Caco-2 (cell line): ENCODE measurements around the gene BANF2. TPM values are rescaled to one million over a fixed set of nuclear protein-coding genes. Genes with fewer than 3 reads are reported as not detected.

Experiments used
- BruUV-seq: library from RNA; stranded (reverse); fragments of 400-500 nt; replicated peaks from 2 replicates; lab custom pipeline; 2021; lab: Mats Ljungman, UMichigan
- CTCF ChIA-PET: fragments of 300-600 bp; sonication (Branson Sonifier 250); formaldehyde crosslinking; loops from one replicate; lab custom pipeline; 2022; ENCODE audit warnings: antibody characterized with exemption; lab: Charles Lee
- POLR2A ChIA-PET: fragments of 300-600 bp; sonication (Branson Sonifier 250); formaldehyde crosslinking; loops from one replicate; lab custom pipeline; 2022; ENCODE audit warnings: antibody characterized with exemption; lab: Charles Lee
- DNase-seq, 2 experiments: peaks; one replicate each; pipeline versions ENCODE4 v3.0.0 to v3.0.0-alpha.2; 2020 to 2022
- H3K27me3 ChIP-seq: replicated peaks from 2 replicates; pipeline ENCODE4 v1.6.0; 2011; ENCODE audit warnings: low read length; ENCODE audit not compliant: control insufficient read depth, insufficient read depth
- H3K36me3 ChIP-seq: 2 replicates; pipeline ENCODE4 v1.5.1; 2011; ENCODE audit warnings: low read length; ENCODE audit not compliant: control insufficient read depth, insufficient read depth
- H3K4me1 ChIP-seq: fragments of 250-450 bp; sonication (Bioruptor Pico); 2 replicates; pipeline ENCODE4 v1.5.1; 2020; ENCODE audit warnings: mild to moderate bottlenecking
- H3K4me3 ChIP-seq: 2 replicates; pipeline ENCODE4 v1.5.1; 2011; ENCODE audit warnings: low read depth, mild to moderate bottlenecking, control low read depth, low read length
- H3K9me3 ChIP-seq: fragments of 250-450 bp; sonication (Bioruptor Pico); 2 replicates; pipeline ENCODE4 v1.5.1; 2020; ENCODE audit warnings: mild to moderate bottlenecking, moderate library complexity
- H3K27ac Mint-ChIP-seq: one replicate; pipeline ENCODE4 v1.8.0; 2022; ENCODE audit warnings: mixed read lengths; ENCODE audit not compliant: unreplicated experiment
- H3K27me3 Mint-ChIP-seq: one replicate; pipeline ENCODE4 v1.8.0; 2022; ENCODE audit warnings: mixed read lengths; ENCODE audit not compliant: insufficient read depth, unreplicated experiment
- H3K36me3 Mint-ChIP-seq: one replicate; pipeline ENCODE4 v1.8.0; 2022; ENCODE audit warnings: mild to moderate bottlenecking, mixed read lengths; ENCODE audit not compliant: insufficient read depth, unreplicated experiment
- H3K4me1 Mint-ChIP-seq: one replicate; pipeline ENCODE4 v1.8.0; 2022; ENCODE audit warnings: low read depth, mixed read lengths; ENCODE audit not compliant: unreplicated experiment
- H3K4me3 Mint-ChIP-seq: one replicate; pipeline ENCODE4 v1.8.0; 2022; ENCODE audit warnings: mild to moderate bottlenecking, moderate library complexity, mixed read lengths; ENCODE audit not compliant: unreplicated experiment
- H3K9me3 Mint-ChIP-seq: one replicate; pipeline ENCODE4 v1.8.0; 2022; ENCODE audit warnings: mixed read lengths; ENCODE audit not compliant: unreplicated experiment
- intact Hi-C: fragments of 100-400 bp; cut with micrococcal nuclease; formaldehyde crosslinking; loops from one replicate; pipeline ENCODE4 v1.10.0; 2022; ENCODE audit not compliant: unreplicated experiment
- total RNA-seq: library from RNA; stranded (reverse); gene quantifications from 2 replicates; pipeline ENCODE4 v1.2.3, GENCODE V29; 2022
- TF ChIP-seq, protein P1 (sequence below), 2 experiments: fragments of 200-600 bp in 1 of 2; IDR thresholded peaks; 1 replicate in 1 of 2; 2 replicates in 1 of 2; pipeline versions ENCODE4 v1.5.1 to v1.8.0; 2011 to 2022; ENCODE audit warnings: antibody characterized with exemption in 1 of 2, control low read depth in 1 of 2, inconsistent platforms in 1 of 2, low read depth in 1 of 2, low read length in 1 of 2, mild to moderate bottlenecking in 1 of 2, moderate library complexity in 1 of 2; ENCODE audit not compliant: insufficient read depth in 1 of 2, severe bottlenecking in 1 of 2, unreplicated experiment in 1 of 2

BANF2 gene
- total RNA-seq, 1 experiment from 2014 or later, result 2.1 TPM

GRCh38 chr20:17761604-17762003 lies 61.8 kb downstream of the BANF2 start:
- no peak overlapping the region for H3K4me3 ChIP-seq
- TF ChIP-seq, protein P1, sequence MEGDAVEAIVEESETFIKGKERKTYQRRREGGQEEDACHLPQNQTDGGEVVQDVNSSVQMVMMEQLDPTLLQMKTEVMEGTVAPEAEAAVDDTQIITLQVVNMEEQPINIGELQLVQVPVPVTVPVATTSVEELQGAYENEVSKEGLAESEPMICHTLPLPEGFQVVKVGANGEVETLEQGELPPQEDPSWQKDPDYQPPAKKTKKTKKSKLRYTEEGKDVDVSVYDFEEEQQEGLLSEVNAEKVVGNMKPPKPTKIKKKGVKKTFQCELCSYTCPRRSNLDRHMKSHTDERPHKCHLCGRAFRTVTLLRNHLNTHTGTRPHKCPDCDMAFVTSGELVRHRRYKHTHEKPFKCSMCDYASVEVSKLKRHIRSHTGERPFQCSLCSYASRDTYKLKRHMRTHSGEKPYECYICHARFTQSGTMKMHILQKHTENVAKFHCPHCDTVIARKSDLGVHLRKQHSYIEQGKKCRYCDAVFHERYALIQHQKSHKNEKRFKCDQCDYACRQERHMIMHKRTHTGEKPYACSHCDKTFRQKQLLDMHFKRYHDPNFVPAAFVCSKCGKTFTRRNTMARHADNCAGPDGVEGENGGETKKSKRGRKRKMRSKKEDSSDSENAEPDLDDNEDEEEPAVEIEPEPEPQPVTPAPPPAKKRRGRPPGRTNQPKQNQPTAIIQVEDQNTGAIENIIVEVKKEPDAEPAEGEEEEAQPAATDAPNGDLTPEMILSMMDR (IDR thresholded peaks at IDR 0.05; ENCODE audit: insufficient read depth in 1 of 2, low read depth in 1 of 2, low read length in 1 of 2, severe bottlenecking in 1 of 2, unreplicated experiment in 1 of 2), result no peak
- intact Hi-C loops, result no loop called here
- CTCF ChIA-PET, result no interaction called here
- H3K4me1 ChIP-seq, result peaks cover 14% of the 10 kb centered on the region
- Mint-ChIP-seq H3K4me3 (no peak overlapping the region), H3K27me3 (no peaks in the 10 kb centered on the region), H3K36me3 (peaks cover 4% of the 10 kb centered on the region), H3K27ac (no peak overlapping the region), H3K4me1 (peaks cover 18% of the 10 kb centered on the region), H3K9me3 (peaks cover 12% of the 10 kb centered on the region)
- H3K9me3 ChIP-seq, result peaks cover 7% of the 10 kb centered on the region
- DNase-seq, result no peak
- no peaks in the 10 kb centered on the region for H3K36me3 ChIP-seq
- no peaks in the 10 kb centered on the region for H3K27me3 ChIP-seq
- POLR2A ChIA-PET, result no interaction called here
- BruUV-seq, result no TSS peak

DNA sequence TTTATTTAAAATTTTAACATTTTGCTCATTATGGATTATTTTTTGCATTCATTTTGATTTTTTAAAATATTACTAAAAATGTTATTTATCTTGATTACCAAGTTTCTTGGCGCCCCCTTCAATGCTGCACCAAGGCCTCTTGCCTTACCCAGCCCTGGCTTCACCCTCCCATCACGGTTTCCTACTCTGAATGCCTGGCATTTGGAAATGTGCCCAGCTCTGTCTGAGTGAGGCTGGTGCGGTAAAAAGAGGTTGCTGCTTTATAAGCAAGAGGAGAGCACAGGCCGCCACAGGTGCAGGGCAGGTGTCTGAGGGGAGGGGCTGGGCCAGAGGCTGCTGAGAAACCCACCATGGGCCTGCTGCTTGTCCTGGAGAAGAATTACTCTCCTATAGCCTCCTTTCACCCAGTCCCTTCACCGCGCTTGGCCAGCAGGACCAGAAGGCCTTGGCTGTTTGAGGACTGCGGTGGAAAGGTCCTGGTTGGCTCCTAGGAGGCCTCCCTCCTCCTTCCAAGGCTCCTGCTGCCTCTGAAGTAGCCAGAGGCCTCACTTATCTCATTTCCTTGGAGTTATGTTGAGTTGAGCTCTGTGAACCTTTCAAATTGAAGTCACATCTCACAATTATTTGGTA lies 62.6 kb downstream of the BANF2 start:
- H3K4me1 ChIP-seq, result peaks cover 14% of the 10 kb centered on the region
- peaks cover 7% of the 10 kb centered on the region for H3K9me3 ChIP-seq
- ChIA-PET POLR2A (no interaction called here), CTCF (no interaction called here)
- H3K4me3 ChIP-seq, result no peak overlapping the region
- no peaks in the 10 kb centered on the region for H3K27me3 ChIP-seq
- intact Hi-C loops, result no loop called here
- H3K4me1 Mint-ChIP-seq, result peaks cover 10% of the 10 kb centered on the region
- TF ChIP-seq, protein P1 (IDR thresholded peaks at IDR 0.05; ENCODE audit: insufficient read depth in 1 of 2, low read depth in 1 of 2, low read length in 1 of 2, severe bottlenecking in 1 of 2, unreplicated experiment in 1 of 2), result no peak
- DNase-seq, result no peak
- H3K4me3 Mint-ChIP-seq, result no peak overlapping the region
- no peaks in the 10 kb centered on the region for H3K36me3 ChIP-seq
- peaks cover 12% of the 10 kb centered on the region for H3K9me3 Mint-ChIP-seq
- H3K27ac Mint-ChIP-seq, result peak overlapping the region; percentile 69
- no TSS peak for BruUV-seq
- H3K27me3 Mint-ChIP-seq, result no peaks in the 10 kb centered on the region
- peaks cover 4% of the 10 kb centered on the region for H3K36me3 Mint-ChIP-seq

- Histone ChIP-seq H3K27me3 (no peaks in the 10 kb centered on the region), H3K4me1 (peaks cover 14% of the 10 kb centered on the region), H3K36me3 (no peaks in the 10 kb centered on the region), H3K9me3 (peaks cover 7% of the 10 kb centered on the region), H3K4me3 (no peak overlapping the region)
- POLR2A ChIA-PET, result no interaction called here
- peak; percentile 67 to 79 for DNase-seq
- no TSS peak for BruUV-seq
- Mint-ChIP-seq H3K36me3 (peaks cover 2% of the 10 kb centered on the region), H3K4me3 (no peak overlapping the region), H3K27ac (peak overlapping the region; percentile 69), H3K4me1 (peaks cover 9% of the 10 kb centered on the region), H3K9me3 (peaks cover 8% of the 10 kb centered on the region), H3K27me3 (no peaks in the 10 kb centered on the region)
- TF ChIP-seq, protein P1 (IDR thresholded peaks at IDR 0.05; ENCODE audit: insufficient read depth in 1 of 2, low read depth in 1 of 2, low read length in 1 of 2, severe bottlenecking in 1 of 2, unreplicated experiment in 1 of 2), result no peak
- CTCF ChIA-PET, result no interaction called here
- intact Hi-C loops, result no loop called here
Measured at GRCh38 chr20:17762873-17763557, 63.2 kb downstream of the BANF2 start.
